ENCODE measurements around the gene MAP2K2. TPM values are rescaled to one million over a fixed set of nuclear protein-coding genes. Genes with fewer than 3 reads are reported as not detected.

The MAP2K2 gene
- total and polyA plus RNA-seq, 9 of the 15 experiments (the other 6 are each of a cell fraction or from before 2014, with no cell fraction given): 1.0 to 151 (median 58.3) TPM

- TF ChIP-seq ZC3H4 (CRISPR knock-in tag; IDR thresholded peaks at IDR 0.05; ENCODE audit: borderline replicate concordance): no peak
- TF ChIP-seq E2F6 (IDR thresholded peaks at IDR 0.05; ENCODE audit: borderline replicate concordance in 1 of 2, extremely low read depth in 1 of 2, insufficient read depth in 1 of 2, insufficient read length in 1 of 2, low read depth in 1 of 2, low read length in 1 of 2, poor library complexity in 1 of 2, severe bottlenecking in 1 of 2): no peak
- TF ChIP-seq POLR2G (IDR thresholded peaks at IDR 0.05; ENCODE audit: low read depth, low read length): peak; percentile 60
- peak; percentile 24 for TF ChIP-seq FIP1L1 (IDR thresholded peaks at IDR 0.05; ENCODE audit: low read depth, low read length, poor library complexity, severe bottlenecking)
- TF ChIP-seq PRDM10 (IDR thresholded peaks at IDR 0.05; ENCODE audit: partially characterized antibody): peak; percentile 67
- TF ChIP-seq LEF1 (IDR thresholded peaks at IDR 0.05): no peak
- TF ChIP-seq SAFB (IDR thresholded peaks at IDR 0.05; ENCODE audit: borderline replicate concordance, low read depth, low read length): no peak
- TF ChIP-seq ZNF445 (CRISPR knock-in tag; IDR thresholded peaks at IDR 0.05; ENCODE audit: low read depth): no peak
- TF ChIP-seq PKNOX1 (IDR thresholded peaks at IDR 0.05): no peak
- TF ChIP-seq ZNF778 (CRISPR knock-in tag; IDR thresholded peaks at IDR 0.05): no peak
- no peak for TF ChIP-seq RNF2 (IDR thresholded peaks at IDR 0.05)
- no peak for TF ChIP-seq EWSR1 (IDR thresholded peaks at IDR 0.05; ENCODE audit: borderline replicate concordance, low read depth, partially characterized antibody)
- no peak for TF ChIP-seq KDM5B (IDR thresholded peaks at IDR 0.05; ENCODE audit: insufficient replicate concordance, low read depth, low read length)
- TF ChIP-seq RBFOX2 (IDR thresholded peaks at IDR 0.05; ENCODE audit: low read depth, low read length): peak; percentile 64
- TF ChIP-seq ZNF740 (CRISPR knock-in tag; IDR thresholded peaks at IDR 0.05): 0 out of 2 replicates have a peak, but pooled peaks have one; percentile 15
- TF ChIP-seq ZNF740 (tag; IDR thresholded peaks at IDR 0.05): no peak
Measured at GRCh38 chr19:4058693-4059452, 65.0 kb downstream of the MAP2K2 start (continued).
